PFSK-1 (cell line): ENCODE results near the gene MAPRE3.
A peak's percentile ranks its signal among the peaks of the same experiment; 100 is the strongest.

Experiments
- POLR2AphosphoS5 ChIP-seq: IDR thresholded peaks from 2 replicates; pipeline ENCODE4 v1.6.1; 2012; ENCODE audit warnings: low read depth, mild to moderate bottlenecking, control low read depth, low read length, moderate library complexity
- SIN3A ChIP-seq: IDR thresholded peaks from 2 replicates; pipeline ENCODE4 v1.6.1; 2012; ENCODE audit warnings: mild to moderate bottlenecking, low read length, moderate library complexity, borderline replicate concordance; ENCODE audit not compliant: insufficient read depth

GRCh38 chr2:27050996-27051901, 80.8 kb downstream of the MAPRE3 start, which contains the start of gene AGBL5:
- no peak for TF ChIP-seq SIN3A
- peak; percentile 86 for TF ChIP-seq POLR2AphosphoS5
